NCI-H226 (cell line): ENCODE measurements around the gene HSBP1L1.

Source experiments
- DNase-seq: peaks from one replicate; pipeline ENCODE4 v3.0.0-alpha.2; 2015

HSBP1L1 gene

DNA sequence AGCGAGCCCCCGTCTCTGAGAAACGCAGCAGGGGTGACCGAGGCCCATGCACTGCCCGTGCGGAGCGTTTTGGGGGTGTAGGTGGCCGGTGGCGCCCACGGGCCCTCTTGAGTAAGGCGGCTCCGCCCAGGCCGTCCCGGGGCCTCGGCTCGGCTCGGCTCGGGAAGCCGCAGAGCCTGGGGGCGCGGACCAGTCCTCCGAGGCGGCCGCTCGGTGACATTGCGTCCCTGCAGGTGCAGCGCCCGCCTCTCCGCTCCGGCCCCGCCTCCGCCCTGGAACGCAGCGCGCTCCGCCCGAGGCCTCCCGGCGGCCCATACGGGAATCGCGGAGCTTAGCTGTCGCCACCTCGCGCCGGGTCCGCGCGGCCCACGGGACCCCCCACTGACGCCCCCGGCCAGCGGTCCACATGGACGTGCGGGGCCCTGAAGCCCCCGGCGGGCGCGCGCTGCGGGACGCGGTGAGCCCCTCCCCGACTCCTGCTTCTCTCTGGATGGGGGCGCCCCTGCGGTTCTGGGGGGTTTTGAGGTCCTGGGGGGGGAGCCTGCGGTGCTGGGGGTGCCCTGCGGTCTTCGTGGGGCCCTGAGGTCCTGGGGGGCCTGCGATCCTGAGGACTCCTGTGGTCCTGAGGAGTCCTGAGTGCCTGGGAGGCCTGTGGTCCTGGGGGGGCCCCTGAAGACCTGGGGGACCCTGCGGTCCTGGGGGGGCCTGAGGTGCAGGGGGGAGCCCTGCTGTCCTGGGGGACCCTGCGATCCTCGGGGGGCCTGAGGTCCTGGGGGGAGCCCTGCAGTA lies at the start of gene HSBP1L1:
HSBP1L1 (plus strand) TSS at position 314 of the 789 bp plus-strand sequence; CDS start at position 407, 93 bp downstream.
- peak; percentile 35 for DNase-seq

DNA sequence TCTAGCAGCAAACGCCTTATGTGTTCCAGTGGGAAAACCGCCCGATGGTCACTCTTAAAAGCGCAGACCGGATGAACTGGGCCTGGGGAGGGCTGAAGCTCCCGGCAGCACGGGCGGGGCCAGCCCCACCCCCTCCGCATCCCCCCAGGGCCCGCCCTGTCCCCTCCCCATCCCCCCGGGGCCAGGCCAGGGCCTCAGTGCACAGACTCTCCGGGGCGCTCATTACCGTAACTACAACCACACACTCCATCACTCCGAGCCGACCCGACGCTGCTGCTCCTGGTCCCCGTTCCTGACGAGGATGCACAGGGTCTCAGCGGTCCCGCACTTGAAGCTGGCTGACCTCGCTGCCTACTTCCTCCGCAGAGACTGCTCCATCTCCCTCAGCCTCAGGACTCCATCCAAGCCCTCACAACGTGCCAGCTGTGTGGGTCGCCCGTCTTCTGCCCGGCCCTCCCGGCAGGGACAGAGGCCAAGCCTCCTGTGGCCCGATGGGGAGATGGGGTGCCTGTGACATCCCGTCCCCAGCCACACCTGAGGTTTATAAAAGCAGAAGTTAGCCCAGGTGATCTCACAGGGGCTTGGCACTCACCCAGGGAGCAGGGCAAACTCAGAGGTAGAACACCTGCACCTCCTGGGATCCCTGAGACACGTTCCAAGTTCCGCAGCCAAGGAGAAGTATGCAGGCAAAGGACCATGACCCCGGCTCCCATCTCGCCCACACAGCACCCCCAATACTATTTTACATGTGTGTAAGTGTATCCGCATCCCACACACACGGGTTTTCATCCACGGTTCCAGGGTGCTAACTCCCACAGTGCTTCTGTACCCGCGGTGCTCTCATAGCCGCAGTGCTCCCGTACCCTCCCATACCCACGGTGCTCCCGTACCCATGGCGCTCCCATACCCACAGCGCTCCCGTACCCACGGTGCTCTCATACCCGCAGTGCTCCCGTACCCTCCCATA lies 49.0 kb upstream of the HSBP1L1 start:
- DNase-seq = no peak

DNA sequence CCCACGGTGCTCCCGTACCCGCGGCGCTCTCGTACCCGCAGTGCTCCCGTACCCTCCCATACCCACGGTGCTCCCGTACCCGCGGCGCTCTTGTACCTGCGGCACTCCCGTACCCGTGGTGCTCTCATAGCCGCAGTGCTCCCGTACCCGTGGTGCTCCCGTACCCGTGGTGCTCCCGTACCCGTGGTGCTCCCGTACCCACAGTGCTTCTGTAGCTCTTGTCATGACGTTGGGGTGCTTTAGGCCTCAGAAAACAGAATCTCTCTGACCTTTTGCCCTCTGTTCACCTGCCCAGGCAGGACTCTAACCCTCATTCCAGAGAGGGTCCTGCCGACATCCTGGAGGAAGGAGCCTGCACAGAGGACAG lies 48.3 kb upstream of the HSBP1L1 start:
- no peak for DNase-seq

DNA sequence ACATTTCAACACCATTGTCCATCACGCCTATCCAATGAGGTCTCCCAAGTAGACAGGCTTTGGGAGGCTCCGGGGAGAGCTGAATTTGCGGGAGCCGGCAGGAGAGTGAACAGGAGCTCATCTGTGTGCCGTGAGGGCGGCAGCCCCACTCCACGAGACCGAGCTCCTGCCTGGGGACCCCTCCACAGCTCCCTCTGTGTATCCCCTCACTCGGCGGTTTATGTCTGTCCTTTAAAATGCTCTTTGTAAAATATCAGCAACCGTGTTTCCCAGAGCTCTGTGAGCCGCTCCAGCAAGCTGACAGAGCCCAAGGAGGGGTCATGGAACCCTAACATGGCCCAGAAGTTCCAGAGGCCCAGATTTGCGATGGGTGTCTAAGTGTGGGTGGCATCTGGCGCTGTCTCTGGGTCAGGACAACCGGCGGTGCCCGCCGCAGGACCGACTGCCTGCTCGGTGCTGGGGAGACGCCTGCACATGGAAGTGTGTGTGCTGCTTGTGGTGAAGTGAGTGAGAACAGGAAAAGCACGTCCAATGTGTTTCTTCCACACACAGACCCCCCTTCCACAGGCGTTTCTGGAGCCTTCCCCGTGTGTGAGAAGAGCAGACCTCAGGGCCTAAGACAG lies 47.8 kb upstream of the HSBP1L1 start:
- no peak for DNase-seq

DNA sequence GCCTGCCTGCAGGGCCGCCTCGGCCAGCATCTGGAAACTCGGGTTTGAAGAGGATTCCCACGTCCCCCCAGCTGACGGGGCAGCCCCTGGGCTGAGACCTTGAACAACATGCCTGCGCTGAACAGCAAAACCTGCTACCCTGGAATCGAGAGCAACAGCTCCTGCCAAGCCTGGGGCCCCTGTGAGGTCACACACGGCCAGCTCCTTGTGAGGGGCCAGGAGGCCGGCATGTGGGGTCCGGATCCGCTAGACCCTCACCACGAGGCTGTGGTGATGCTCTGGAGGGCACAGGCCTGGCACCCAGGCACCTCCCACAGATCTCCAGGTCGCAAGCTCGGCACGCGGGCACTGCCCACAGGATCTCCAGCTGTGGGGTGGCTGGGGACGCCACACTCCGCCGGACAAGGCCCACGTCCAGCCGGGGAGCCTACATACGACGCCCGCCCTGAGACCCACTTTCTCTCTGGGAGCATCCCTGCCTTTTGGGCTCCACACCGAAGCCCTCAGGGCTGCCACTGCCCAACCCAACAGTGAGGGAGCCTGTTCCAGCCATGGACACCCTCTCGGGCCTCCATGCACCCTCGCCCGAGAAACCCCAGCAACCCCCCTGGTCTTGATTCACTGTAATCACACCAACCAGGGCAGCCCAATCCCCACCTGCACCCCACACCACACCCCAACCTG lies 47.1 kb upstream of the HSBP1L1 start:
- no peak for DNase-seq

DNA sequence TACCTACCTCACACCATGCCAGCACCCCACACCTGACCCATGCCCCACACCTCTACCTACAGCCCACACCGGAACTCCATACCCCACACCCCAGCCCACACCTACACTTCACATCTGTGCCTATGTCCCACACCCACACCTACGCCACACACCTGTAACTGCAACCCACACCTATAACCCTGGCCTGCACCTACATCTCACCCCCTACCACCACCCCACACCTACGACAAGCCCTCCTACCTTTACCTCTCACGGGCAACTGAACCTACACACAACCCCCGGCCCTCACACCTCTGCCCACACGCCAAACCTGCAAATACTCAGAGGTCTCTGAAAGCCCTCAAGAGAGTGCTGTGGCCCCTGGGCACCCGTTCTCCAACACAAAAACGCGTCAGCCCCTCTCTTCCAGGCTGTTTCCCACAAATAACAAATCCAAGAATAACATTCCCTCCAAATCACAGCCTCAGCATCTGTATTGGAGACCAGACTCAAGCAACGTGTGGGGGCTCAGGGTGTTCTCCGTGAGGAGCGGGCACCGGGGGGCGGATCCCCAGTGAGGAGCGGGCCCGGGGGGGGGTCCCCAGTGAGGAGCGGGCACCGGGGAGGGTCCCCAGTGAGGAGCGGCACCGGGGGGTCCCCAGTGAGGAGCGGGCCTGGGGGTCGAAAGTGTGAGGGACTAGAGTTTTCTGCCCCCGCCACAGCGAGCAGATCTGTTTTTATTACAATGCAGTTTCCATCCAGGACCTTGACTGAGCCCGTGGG lies 46.4 kb upstream of the HSBP1L1 start:
- DNase-seq = no peak

DNA sequence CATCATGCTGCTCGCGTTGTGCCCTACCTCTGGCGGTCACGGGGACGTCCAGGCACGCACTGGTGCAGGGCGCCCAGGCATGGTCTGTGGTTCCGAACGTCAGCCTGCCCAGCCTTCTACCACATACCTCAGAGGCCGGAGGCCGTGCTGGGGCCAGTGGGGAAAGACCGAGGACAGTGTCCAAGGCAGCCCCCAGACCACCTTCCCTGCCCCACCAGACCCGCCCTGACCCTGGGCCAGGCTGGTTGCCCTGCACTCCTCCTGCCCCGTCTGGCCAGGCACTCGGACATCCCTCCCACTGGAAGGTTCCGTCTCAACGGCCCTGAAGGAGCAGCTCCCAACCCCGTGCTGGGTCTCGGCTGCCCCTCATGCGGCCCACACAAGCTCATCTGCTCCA lies 45.8 kb upstream of the HSBP1L1 start:
- no peak for DNase-seq

DNA sequence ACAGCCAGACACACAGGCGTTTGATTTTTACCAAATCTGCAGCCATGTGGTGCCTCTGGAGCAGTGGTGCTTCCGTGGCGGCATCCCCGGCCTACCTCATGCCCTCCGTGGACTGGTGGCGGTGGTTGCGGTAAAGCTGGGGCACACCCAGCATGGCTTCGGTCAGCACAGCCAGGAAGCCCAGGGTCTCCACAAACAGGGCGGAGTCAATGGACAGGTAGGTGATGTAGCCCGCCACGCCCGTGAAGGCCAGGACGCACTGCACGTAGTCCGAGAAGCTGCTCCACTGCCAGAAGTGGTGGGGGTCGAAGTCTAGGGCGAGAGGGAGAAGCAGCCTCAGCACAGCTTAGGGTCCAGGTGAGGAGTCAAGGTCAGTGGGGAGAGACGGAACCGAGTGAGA lies 45.4 kb upstream of the HSBP1L1 start:
- DNase-seq = no peak

DNA sequence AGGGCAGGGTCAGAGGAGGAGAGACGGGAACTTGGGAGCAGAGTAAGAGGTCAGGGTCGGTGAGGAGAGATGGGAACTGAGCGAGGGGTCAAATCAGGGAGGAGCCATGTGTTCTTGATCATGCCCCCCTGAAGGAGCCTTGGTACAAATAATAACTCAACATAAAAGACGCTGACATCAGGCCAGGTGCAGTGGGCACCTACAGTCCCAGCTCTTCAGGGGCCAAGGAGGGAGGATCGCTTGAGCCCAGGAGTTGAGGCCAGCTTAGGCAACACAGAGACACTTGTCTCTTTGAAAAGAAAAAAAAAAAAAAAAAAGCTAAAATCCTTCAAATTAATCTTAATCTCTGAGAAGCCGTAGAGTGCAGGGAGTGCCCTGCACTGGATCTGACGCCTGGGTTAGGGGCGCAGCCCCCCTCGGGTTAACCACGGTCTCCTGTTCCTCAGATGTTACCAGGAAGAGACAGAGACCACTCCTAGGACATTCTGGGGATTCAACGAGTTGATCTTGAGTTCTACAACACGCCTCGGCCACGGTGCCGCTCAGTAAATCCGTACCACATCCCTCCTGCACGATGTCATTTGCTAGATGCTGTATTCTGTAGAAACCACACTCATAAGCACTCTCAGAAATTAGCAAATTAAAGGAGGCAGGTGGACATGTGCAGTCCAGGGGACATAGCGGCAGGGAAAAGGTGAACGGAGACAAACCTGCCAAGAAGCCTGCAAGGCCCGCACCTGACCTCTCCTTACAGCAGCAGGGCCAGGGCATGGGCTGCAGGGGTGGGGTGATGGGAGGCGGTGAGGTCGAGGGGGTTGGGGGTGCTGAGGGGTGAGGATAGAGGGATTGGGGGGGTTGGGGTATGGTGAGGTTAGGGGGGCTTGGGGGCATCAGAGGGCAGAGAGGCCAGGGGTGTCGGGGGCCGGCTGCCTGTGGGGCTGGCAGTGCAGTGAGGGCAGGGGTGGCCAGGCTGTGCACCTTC lies 42.2 kb upstream of the HSBP1L1 start:
- DNase-seq = no peak

DNA sequence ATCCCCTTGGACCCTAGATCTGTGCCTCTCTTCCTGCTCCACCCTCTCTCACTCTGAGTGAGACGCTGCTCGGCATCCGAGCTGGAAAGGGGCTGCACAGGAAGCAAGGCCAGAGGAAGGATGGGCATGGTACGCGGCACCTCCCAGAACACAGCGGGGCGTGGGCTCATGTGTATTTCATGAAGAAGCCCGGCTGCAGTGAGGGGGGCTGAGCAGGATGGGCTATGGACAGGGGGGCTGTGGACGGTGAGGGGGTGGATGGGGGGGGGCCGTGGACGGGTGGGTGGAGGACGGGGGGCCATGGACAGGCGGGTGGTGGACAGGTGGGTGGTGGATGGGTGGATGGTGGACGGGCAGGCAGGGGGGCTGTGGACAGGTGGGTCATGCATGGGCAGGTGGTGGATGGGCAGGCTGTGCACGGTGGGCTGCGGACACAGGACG lies 41.5 kb upstream of the HSBP1L1 start:
- DNase-seq = no peak

DNA sequence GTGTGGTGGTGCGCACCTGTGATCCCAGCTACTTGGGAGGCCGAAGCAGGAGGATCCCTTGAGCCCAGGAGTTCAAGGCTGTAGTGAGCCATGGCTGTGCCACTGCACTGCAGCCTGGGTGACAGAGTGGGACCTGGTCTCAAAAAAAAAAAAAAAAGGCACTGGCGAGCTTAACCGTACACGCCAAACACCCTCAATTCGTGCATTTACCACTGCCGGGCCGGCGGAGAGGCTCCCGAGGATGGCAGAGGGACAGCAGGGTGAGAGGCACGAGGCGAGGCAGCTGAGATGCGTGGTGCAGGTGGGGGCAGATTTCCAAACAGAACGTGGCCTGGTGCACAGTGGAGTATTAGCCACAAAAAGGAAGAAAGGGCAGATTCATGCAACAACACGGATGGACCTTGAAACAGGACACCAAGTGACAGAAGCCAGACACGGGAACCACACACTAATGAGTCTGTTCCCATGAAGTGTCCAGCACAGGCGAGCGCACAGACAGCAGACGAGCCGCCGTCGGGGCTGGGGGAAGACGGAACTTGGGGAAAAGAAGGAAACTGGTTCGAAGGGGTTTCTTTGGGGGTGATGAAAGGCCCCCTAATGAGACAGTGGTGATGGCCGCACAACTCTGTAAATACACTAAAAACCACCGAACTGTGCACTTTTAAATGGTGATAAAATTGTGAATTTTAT lies 40.4 kb upstream of the HSBP1L1 start:
- no peak for DNase-seq

DNA sequence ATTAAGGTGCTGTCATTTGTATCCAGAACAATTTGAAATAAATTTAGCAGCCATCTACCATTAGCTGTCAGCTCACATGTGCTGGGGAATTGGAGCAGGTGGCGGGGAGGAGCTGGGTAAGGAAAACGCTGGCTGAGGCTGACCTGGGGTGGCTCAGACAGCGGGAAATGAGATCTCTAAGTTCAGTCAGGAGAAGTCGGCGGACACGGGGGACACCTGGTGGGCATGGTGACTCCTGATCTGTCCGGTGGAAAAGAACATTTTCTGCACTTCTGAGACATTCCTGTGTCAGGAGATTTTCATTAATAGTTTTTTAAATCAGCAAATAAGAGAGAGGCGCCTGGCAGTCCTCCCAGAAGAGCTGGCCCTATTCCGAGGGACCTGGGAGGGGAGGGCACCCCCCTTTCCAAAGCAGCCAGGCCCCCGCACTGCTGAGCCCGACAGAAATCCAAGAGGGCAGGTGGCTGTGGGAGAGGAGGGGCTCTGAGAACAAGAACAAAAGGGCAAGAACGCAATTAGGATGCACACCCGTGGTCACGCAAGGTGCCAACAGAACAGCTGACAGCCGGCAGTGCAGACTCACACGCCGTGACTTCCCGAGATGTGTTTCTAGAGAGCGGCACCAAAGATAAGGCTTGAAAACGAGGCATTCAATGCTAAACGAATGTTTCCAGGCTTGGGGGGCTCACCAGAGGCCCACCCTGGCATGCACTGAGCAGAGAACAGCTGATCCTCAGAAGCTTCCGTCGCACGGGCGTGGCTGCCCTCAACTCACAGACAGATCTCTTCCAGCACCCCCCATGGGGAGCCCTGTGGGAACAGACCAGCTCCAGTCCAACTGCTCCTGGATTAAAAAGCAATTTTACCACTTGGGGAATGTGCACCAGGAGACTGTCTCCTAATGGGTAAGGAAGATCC lies 39.4 kb upstream of the HSBP1L1 start:
- no peak for DNase-seq

DNA sequence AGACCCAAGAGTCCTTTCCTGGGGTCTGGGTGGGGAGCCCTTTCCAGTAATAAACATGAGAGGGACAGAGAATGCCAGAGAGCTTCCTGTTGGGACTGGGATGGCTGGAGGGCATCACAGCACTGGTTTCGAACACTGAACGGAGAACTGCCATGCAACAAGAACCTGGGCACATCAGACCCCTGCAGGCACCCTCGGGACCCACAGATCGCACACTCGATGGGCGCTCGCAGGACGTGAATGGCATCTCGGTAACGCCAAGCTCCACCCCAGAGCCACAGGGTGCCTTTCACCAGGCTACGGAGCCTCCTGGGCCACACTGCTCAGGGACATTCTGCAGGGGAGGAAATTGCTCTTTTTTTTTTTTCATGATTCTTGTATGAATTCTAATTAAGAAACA lies 38.1 kb upstream of the HSBP1L1 start:
- DNase-seq = no peak

DNA sequence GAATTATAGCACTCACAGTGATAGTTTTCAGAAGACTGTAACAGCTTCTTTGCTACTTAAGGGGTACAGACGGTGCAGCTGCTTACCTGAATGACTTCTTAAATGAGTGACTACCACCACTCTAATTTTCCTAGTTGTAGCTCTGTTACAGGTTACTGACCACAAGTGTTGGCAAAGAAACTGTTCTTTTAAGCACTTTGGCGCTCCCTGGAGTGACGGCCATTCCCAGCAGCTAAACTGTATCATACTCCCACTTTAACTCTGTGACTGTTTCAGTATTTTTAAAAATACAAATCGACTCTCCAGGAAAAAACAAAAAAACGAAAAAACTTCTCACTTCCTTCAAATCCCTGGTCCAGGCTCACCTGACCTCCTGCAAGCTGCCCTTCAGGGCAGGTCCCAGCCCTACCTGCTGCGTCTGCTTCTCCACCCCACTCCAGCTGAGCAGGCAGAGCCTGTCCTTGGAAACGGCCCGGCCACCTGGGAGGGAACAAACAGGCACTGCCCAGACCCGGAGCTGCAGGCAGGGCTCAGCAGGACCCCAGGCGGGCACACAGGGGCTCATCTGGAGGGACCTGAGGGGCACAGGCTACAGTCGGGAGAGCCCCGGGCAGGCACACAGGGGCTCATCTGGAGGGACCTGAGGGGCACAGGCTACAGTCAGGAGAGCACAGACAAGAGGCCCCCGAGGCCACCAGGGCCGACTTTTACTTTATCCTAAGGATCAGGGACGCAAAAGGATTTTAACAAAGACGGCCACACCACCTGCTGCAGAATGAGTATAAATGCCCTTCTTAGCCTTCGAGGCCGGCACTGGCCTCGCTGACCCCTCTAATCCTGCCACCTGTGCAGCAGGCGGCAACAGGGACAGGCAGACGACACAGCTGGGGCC lies 37.5 kb upstream of the HSBP1L1 start:
- DNase-seq = no peak

DNA sequence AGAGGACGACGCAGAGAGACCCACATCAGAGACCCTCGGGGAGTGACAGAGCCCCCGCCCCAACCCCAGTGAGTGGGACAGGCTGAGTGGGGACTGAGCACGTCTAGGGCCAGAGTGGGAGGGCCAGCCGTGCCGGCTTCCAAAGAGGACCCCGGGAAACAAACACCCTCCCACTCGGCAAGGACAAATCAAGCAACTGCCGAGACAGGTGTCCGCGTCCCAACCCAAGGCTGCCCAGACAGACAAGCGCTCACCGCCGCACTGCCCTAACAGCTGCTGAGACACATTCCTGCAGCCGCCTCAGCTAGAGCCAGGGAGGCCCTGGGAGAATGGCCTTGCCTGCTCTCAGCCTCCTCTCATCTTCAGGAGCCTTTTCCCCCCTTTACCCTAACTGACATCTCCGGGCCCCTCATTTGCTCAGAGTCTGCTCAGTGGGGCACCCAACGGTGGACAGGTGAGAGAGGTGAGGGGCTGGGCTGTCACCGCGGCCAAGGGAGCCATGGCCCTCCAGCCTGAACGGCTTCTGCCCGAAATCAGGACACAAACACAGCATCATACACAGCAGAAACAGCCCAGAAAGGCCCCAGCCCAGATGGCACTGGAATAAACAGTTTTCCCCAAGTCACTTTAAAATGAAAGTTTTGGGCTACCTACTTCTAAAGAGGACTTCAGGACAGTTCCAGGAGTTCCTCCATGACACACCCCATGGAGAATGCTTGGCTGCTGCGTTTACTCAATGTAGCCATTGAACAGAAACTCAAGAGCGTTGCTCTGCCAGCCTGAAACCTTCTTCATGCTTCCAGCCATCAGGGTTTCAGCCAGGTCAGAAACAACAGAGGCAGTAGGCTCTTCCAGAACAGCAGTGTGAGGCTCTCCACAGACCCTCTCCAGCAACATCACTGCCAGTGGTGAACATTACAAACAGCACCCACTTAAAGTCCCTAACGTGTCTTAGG lies 36.6 kb upstream of the HSBP1L1 start:
- DNase-seq = no peak

DNA sequence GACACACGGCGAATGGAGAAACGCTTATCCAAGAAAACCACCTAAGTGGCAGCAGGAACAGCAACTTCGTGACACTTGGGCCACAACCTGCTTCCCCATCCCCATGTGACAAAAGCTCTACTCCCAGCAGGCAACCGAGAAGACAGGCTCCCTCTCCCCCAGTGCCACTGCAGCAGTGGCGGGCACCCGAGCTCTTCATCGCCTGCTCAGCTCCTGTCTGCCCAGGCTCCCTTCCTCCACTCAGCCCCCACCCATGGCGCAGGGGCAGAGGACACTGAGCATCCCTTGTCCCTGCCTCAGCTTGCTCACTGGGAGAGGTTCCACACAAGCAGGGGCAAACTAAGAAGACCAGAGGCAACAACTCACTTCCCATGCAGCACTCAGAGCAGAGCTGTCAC lies 35.9 kb upstream of the HSBP1L1 start:
- DNase-seq = no peak
